ENCODE results near the gene ARF4.
A peak's percentile ranks its signal among the peaks of the same experiment; 100 is the strongest.

Gene ARF4

GRCh38 chr3:57538465-57538864 is 58.7 kb downstream of the ARF4 start:
- no peak for TF ChIP-seq RAD21 (IDR thresholded peaks at IDR 0.05; ENCODE audit: low read depth)

GRCh38 chr3:57530071-57530608 is 67.0 kb downstream of the ARF4 start:
- TF ChIP-seq RAD21 (IDR thresholded peaks at IDR 0.05; ENCODE audit: low read depth) (no peak), TEAD4 (IDR thresholded peaks at IDR 0.05) (peak; percentile 25; the same call in 1 of the 2 replicates)

Measured in Ishikawa (cell line).